ENCODE measurements around the gene MIOS.
"Not testable (repeated sequence)": the region's sequence is repeated elsewhere in the genome, so short reads cannot be mapped to it uniquely, and the experiment has no call there.

Gene MIOS

DNA sequence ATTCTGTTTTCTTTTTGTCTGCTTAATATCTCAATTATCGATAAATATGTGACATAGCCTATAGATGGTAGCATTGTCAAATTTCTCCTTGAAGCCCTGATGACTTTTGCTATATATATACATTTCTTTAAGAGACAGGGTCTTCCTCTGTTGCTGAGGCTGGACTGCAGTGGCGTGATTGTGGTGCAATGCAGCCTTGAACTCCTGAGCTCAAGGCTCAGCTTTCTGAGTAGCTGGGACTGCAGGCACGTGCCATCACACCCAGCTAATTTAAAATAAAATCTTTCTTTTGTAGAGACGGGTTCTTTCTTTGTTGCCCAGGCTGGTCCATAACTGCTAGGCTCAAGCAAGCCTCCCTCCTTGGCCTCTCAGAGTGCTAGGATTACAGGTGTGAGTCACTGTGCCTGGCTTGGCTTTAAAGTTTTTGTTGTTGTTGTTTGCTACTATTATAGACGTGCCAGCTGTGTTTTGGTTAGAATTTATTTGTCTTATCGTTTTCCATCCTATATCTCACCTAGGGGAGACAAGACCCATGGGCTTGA, 80.9 kb downstream of the MIOS start:
- H3K9ac ChIP-seq (ENCODE audit: low read depth, low read length): no peak overlapping the region
- 92% methylated on average over 3 of the region's 6 CpGs for WGBS
- H3K27me3 ChIP-seq (ENCODE audit: insufficient read depth, low read length): no peaks in the 10 kb centered on the region
- H3K27ac ChIP-seq (ENCODE audit: low read depth, low read length): no peak overlapping the region
- H3K4me1 ChIP-seq (ENCODE audit: insufficient read depth, low read length): no peaks in the 10 kb centered on the region
- no peaks in the 10 kb centered on the region for H3K9me3 ChIP-seq (ENCODE audit: insufficient read depth, low read depth, low read length)
- no peak overlapping the region for H3K4me3 ChIP-seq (ENCODE audit: low read length)
- no peaks in the 10 kb centered on the region for H3K36me3 ChIP-seq (ENCODE audit: insufficient read depth, low read length)

DNA sequence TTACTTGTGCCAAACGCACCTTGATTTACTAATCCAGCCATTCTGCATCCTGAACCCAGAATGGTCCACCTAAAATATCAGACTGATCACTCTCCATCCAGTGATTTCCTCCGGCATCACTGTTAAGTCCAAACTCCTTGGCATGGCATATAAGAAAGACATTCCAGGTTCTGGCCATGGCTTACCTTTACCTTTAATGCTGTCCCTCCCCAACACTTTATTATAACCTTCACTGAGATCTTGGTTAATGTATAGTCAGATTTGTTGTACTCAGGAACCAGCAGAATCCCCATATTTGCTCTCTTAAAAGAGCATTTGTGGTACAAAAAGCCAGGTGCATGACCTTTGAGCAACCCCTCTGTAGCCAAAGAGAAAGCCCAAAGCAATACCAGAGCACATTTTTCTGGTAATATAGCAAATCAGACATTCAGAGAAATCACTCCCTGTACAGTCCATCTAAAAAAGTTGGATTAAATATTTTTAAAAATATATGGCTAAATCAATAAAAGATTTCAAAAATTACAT, 84.1 kb downstream of the MIOS start:
- Histone ChIP-seq H3K27ac (ENCODE audit: low read depth, low read length) (no peak overlapping the region), H3K4me3 (ENCODE audit: low read length) (no peak overlapping the region), H3K9me3 (ENCODE audit: insufficient read depth, low read depth, low read length) (no peaks in the 10 kb centered on the region), H3K36me3 (ENCODE audit: insufficient read depth, low read length) (no peaks in the 10 kb centered on the region), H3K9ac (ENCODE audit: low read depth, low read length) (no peak overlapping the region), H3K27me3 (ENCODE audit: insufficient read depth, low read length) (no peaks in the 10 kb centered on the region), H3K4me1 (ENCODE audit: insufficient read depth, low read length) (no peaks in the 10 kb centered on the region)
- 94% methylated on average over 2 of the region's 2 CpGs for WGBS

DNA sequence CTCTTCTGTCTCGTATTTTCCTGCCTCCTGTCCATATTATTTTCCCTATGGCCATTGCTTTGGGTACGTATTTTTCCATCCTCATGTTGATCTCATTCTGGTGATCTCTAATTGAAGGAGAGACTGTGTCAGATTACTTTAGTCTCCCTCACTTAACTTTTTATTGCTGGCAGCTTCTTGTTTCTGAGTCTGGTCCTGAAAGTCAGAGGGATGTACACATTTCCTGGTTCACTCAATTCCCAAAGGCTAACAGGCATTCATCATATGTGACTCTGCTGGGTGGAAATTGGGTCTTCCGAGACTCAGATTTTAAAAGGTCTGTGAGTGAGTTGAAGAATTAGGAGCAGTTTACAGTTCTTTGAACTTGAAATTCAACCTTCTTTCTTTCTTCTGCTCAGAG, 84.8 kb downstream of the MIOS start:
- no peaks in the 10 kb centered on the region for H3K4me1 ChIP-seq (ENCODE audit: insufficient read depth, low read length)
- no peaks in the 10 kb centered on the region for H3K9me3 ChIP-seq (ENCODE audit: insufficient read depth, low read depth, low read length)
- H3K27ac ChIP-seq (ENCODE audit: low read depth, low read length): no peak overlapping the region
- H3K27me3 ChIP-seq (ENCODE audit: insufficient read depth, low read length): no peaks in the 10 kb centered on the region
- WGBS: 90% methylated on average over 2 of the region's 3 CpGs
- no peak overlapping the region for H3K9ac ChIP-seq (ENCODE audit: low read depth, low read length)
- no peak overlapping the region for H3K4me3 ChIP-seq (ENCODE audit: low read length)
- H3K36me3 ChIP-seq (ENCODE audit: insufficient read depth, low read length): no peaks in the 10 kb centered on the region

DNA sequence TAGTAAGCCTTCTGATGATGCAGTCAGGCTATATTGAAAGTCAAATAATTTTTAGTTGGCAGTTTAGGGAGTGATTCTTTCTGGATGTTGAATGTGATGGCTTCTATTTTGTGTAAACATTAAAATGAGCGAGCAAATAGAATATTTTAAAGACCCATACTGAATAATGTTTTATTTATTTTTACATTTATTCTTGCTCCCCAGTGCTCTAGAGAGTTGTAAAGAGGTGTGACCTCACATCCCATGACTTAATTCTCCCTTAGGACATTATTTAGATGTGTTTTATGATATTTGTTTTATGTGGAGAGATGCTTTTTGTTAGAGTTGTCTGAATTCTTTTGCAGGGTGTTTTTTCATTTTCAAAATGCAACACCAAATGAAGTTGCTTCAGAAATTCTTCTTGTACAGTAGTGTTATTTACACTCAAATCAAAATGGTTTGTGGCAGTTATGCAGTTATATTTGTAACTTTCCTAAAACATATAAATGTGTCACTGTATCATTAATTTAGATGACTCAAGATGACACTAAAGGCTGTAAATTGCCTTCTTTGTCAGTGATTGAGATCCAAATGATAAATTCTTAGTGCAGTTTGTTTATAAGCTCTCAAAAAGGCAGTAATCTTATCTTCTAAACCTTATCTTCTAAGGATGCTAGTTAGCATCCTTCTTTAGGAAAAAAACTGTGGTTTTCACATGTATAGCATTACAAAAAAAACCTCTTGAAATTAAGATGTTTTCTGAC, 86.3 kb downstream of the MIOS start:
- Histone ChIP-seq H3K36me3 (ENCODE audit: insufficient read depth, low read length) (no peaks in the 10 kb centered on the region), H3K4me3 (ENCODE audit: low read length) (no peak overlapping the region), H3K27me3 (ENCODE audit: insufficient read depth, low read length) (no peaks in the 10 kb centered on the region), H3K27ac (ENCODE audit: low read depth, low read length) (no peak overlapping the region), H3K9ac (ENCODE audit: low read depth, low read length) (no peak overlapping the region), H3K4me1 (ENCODE audit: insufficient read depth, low read length) (no peaks in the 10 kb centered on the region), H3K9me3 (ENCODE audit: insufficient read depth, low read depth, low read length) (0 out of 2 replicates have a peak, but pooled peaks cover 2% of the 10 kb centered on the region)
- WGBS: no CpG with 5 or more reads among the region's 1 CpG

DNA sequence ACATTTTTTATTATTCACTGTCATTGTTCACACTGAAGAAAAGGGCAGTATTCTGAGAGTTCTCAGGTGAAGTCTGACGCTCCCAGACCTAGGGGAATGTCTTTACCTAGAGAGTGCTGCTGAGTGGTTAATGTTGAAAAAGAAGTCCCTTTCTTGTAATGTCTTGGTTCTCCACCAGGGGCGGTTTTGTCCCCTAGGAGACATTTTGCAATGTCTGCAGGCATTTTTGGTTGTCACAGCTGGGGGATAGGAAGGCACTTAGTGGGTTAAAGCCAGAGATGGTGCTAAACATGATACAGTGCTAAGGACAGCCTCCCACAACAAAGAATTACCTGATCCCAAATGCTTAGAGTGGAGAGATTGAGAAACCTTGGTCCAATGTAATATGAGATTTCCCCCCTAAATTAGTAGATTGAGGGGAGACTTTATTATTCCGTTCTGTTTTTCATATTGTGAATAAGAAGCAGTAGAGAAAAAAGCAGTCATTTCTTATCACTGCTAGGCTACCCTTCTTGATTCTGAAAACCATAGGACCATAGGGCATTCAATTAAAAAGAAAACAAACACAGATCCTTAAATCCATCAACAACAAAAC, 87.0 kb downstream of the MIOS start:
- Histone ChIP-seq H3K4me3 (ENCODE audit: low read length) (no peak overlapping the region), H3K9ac (ENCODE audit: low read depth, low read length) (no peak overlapping the region), H3K27me3 (ENCODE audit: insufficient read depth, low read length) (no peaks in the 10 kb centered on the region), H3K4me1 (ENCODE audit: insufficient read depth, low read length) (no peaks in the 10 kb centered on the region), H3K36me3 (ENCODE audit: insufficient read depth, low read length) (no peaks in the 10 kb centered on the region), H3K27ac (ENCODE audit: low read depth, low read length) (no peak overlapping the region), H3K9me3 (ENCODE audit: insufficient read depth, low read depth, low read length) (0 out of 2 replicates have a peak, but pooled peaks cover 2% of the 10 kb centered on the region)
- 39% methylated on average over 2 of the region's 3 CpGs for WGBS

DNA sequence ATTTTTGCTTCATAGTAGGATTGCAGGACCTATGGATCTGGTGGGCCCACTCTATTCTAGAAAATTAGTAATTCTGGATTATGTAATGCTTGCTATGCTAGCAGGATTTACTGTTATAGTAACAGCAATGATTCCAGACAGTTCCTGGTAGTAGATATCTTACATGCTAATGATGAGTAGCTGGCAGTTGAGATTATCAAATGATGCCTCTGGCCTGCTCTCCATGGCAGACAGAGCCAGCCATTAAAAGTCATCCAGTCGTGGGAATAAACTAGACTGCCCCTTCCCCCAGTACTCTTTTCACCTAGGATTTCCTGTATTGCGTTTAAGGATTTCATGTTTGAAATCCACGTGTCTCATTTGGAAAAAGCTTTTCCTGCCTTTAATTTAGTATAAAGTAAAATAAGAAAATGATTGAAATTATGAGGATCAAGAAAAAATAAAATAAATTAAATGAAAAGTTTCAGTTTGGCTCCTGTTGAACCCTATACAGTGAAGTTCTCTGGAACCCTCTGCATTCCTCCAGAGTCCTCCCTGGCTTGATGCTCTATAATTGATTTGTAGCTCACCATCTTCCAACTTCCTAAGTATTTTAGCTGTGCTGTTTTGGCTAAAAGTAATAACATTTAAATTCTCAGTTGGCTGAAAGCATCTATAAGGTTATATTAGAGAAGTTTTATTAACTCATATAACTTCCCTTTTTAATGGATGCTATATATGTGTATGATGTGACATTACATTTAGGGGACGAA, 88.5 kb downstream of the MIOS start:
- H3K4me3 ChIP-seq (ENCODE audit: low read length): no peak overlapping the region
- H3K9me3 ChIP-seq (ENCODE audit: insufficient read depth, low read depth, low read length): 0 out of 2 replicates have a peak, but pooled peaks cover 2% of the 10 kb centered on the region
- no peaks in the 10 kb centered on the region for H3K27me3 ChIP-seq (ENCODE audit: insufficient read depth, low read length)
- H3K9ac ChIP-seq (ENCODE audit: low read depth, low read length): no peak overlapping the region
- no peak overlapping the region for H3K27ac ChIP-seq (ENCODE audit: low read depth, low read length)
- H3K4me1 ChIP-seq (ENCODE audit: insufficient read depth, low read length): no peaks in the 10 kb centered on the region
- WGBS: 96% methylated on average over 2 of the region's 4 CpGs
- no peaks in the 10 kb centered on the region for H3K36me3 ChIP-seq (ENCODE audit: insufficient read depth, low read length)

DNA sequence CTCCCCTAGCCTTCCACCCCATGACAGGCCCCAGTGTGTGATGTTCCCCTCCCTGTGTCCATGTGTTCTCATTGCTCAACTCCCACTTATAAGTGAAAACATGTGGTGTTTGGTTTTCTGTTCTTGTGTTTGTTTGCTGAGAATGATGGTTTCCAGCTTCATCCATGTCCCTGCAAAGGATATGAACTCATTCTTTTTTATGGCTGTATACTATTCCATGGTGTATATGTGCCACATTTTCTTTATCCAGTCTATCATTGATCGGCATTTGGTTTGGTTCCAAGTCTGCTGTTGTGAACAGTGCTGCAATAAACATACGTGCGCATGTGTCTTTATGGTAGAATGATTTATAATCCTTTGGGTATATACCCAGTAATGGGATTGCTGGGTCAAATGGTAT, 89.8 kb downstream of the MIOS start:
- not testable (repeated sequence) for H3K9ac ChIP-seq (ENCODE audit: low read depth, low read length); H3K27me3 ChIP-seq (ENCODE audit: insufficient read depth, low read length); H3K27ac ChIP-seq (ENCODE audit: low read depth, low read length); H3K36me3 ChIP-seq (ENCODE audit: insufficient read depth, low read length); H3K9me3 ChIP-seq (ENCODE audit: insufficient read depth, low read depth, low read length); H3K4me3 ChIP-seq (ENCODE audit: low read length); H3K4me1 ChIP-seq (ENCODE audit: insufficient read depth, low read length)
- WGBS: 98% methylated on average over 3 of the region's 3 CpGs

Data from HUES64 (cell line).